ENCODE measurements around the gene ADA. TPM values are rescaled to one million over a fixed set of nuclear protein-coding genes. Genes with fewer than 3 reads are reported as not detected.

The ADA gene
- total and polyA plus RNA-seq, 2 of the 4 experiments (the other 2 are of a cell fraction), result 8.1 to 11.0 TPM

- BruUV-seq (replicated peaks), result no TSS peak
- dilution Hi-C loops (cut with HindIII; ENCODE audit: low sequenced_read_pairs, unreplicated experiment), result no loop called here
- Histone ChIP-seq H2BK20ac (ENCODE audit: low read depth, low read length) (no peak overlapping the region), H4K91ac (ENCODE audit: insufficient read depth, low read depth, low read length) (no peak overlapping the region), H3K9me1 (ENCODE audit: insufficient read depth, low read length) (no peaks in the 10 kb centered on the region; the same call in 1 of the 2 replicates), H2AK9ac (replicated peaks; ENCODE audit: low read depth, low read length, poor library complexity) (no peak overlapping the region), H2BK120ac (ENCODE audit: low read depth, low read length) (no peak overlapping the region), H3K23ac (ENCODE audit: low read depth, low read length) (no peak overlapping the region), H3K4me3 (ENCODE audit: insufficient read depth, low read depth, low read length) (no peak overlapping the region), H2AFZ (replicated peaks; ENCODE audit: low read length, poor library complexity) (no peak overlapping the region), H2AK5ac (ENCODE audit: low read depth, low read length) (no peak overlapping the region), H3K27ac (ENCODE audit: insufficient read depth, low read length) (no peak overlapping the region), H2BK5ac (ENCODE audit: low read depth, low read length, poor library complexity, severe bottlenecking) (no peak overlapping the region), H2BK15ac (ENCODE audit: low read depth, low read length) (no peak overlapping the region), H3K9me3 (ENCODE audit: control insufficient read depth, insufficient read depth, low read length) (peaks cover 16% of the 10 kb centered on the region), H4K20me1 (ENCODE audit: insufficient read depth, low read length) (no peaks in the 10 kb centered on the region), H3K4me2 (ENCODE audit: low read depth, low read length) (no peak overlapping the region), H3K27me3 (ENCODE audit: control insufficient read depth, insufficient read depth, low read length) (peaks cover 46% of the 10 kb centered on the region), H3K4me1 (ENCODE audit: control insufficient read depth, insufficient read depth, low read length) (no peaks in the 10 kb centered on the region), H3K79me1 (ENCODE audit: low read depth in 1 of 2, low read length in 2 of 2) (no peaks in the 10 kb centered on the region), H4K8ac (ENCODE audit: low read depth in 2 of 2, low read length in 2 of 2) (no peak overlapping the region), H4K5ac (ENCODE audit: low read depth, low read length) (no peak overlapping the region), H3K4ac (ENCODE audit: low read depth, low read length) (no peak overlapping the region), H3K9ac (ENCODE audit: low read depth, low read length) (no peak overlapping the region), H3K18ac (ENCODE audit: low read depth, low read length) (no peak overlapping the region), H3K56ac (ENCODE audit: extremely low read depth, insufficient read depth, low read length) (no peak overlapping the region), H3K14ac (replicated peaks; ENCODE audit: low read depth, low read length) (no peak overlapping the region), H3K36me3 (ENCODE audit: control insufficient read depth, insufficient read depth, low read length) (no peaks in the 10 kb centered on the region)
- TF ChIP-seq SMC3 (IDR thresholded peaks at IDR 0.05; ENCODE audit: low read depth, low read length), result no peak
- no peak for TF ChIP-seq CTCF (conservative IDR thresholded peaks at IDR 0.05; ENCODE audit: low read depth, low read length)
- TF ChIP-seq RFX5 (IDR thresholded peaks at IDR 0.05; ENCODE audit: low read depth, low read length), result no peak
- TF ChIP-seq MXI1 (IDR thresholded peaks at IDR 0.05; ENCODE audit: borderline replicate concordance, low read depth, low read length), result no peak
- ATAC-seq (ENCODE audit: low read depth) (no peak), DNase-seq (no peak)
- ChIA-PET CTCF (no interaction called here), POLR2A (ENCODE audit: unreplicated experiment) (no interaction called here)
- in situ Hi-C loops (cut with MboI; ENCODE audit: low sequenced_read_pairs), result no loop called here
- intact Hi-C loops (cut with micrococcal nuclease), result no loop called here
Observed at GRCh38 chr20:44658810-44659209, 7.3 kb upstream of the ADA start.
